Stimulated activated CD8-positive, alpha-beta memory T cell treated with anti-CD3 and anti-CD28 coated beads, Interleukin-4, amount 100 ng/mL, for 1 hour (primary cell): ENCODE data around the gene TMEM198.

Experiments used
- DNase-seq, 2 donors: peaks; one replicate each; pipeline ENCODE4 v3.0.0-alpha.2; 2020; ENCODE audit warnings: low read depth in 2 of 2, low spot score in 1 of 2

TMEM198 gene

GRCh38 chr2:219561179-219562048 is 17.6 kb downstream of the TMEM198 start:
- DNase-seq, result no peak

GRCh38 chr2:219562049-219563020 is 18.5 kb downstream of the TMEM198 start:
- DNase-seq, result no peak

GRCh38 chr2:219563271-219563928 is 19.6 kb downstream of the TMEM198 start:
- DNase-seq, result no peak

- DNase-seq, result no peak
Measured at GRCh38 chr2:219565130-219566080, 21.6 kb downstream of the TMEM198 start.

- no peak for DNase-seq
Measured at GRCh38 chr2:219566640-219567039, 22.8 kb downstream of the TMEM198 start.

- no peak for DNase-seq
Measured at GRCh38 chr2:219567131-219567530, 23.3 kb downstream of the TMEM198 start.

GRCh38 chr2:219567791-219568361 is 24.0 kb downstream of the TMEM198 start:
- no peak for DNase-seq

GRCh38 chr2:219569041-219569440 is 25.2 kb downstream of the TMEM198 start:
- no peak for DNase-seq

GRCh38 chr2:219569635-219570034 is 25.8 kb downstream of the TMEM198 start:
- DNase-seq, result no peak

- DNase-seq, result no peak
Measured at GRCh38 chr2:219570194-219570923, 26.5 kb downstream of the TMEM198 start.

GRCh38 chr2:219570924-219571310 is 27.1 kb downstream of the TMEM198 start:
- no peak for DNase-seq

GRCh38 chr2:219571311-219572236 is 27.7 kb downstream of the TMEM198 start, which contains the start of gene OBSL1:
Gene OBSL1, minus strand, starts transcription at chr2:219571539. Its CDS starts 307 bp downstream, at chr2:219571232.
- DNase-seq, result no peak

GRCh38 chr2:219572237-219573001 is 28.6 kb downstream of the TMEM198 start, which contains the start of gene INHA:
Gene INHA, plus strand, starts transcription at chr2:219572310. Its CDS starts 65 bp downstream, at chr2:219572375.
- DNase-seq, result no peak

GRCh38 chr2:219573166-219573565 is 29.3 kb downstream of the TMEM198 start:
- no peak for DNase-seq

- DNase-seq, result no peak
Measured at GRCh38 chr2:219574484-219575311, 30.9 kb downstream of the TMEM198 start.
